Uterus (tissue), 2 donors: Measurements from ENCODE around the gene SYS1.

ENCODE experiments used
- POLR2A ChIP-seq, 2 donors: fragments of 450-650 bp; IDR thresholded peaks; one replicate each; pipeline ENCODE4 v1.6.1; 2016; ENCODE audit warnings: antibody characterized with exemption in 2 of 2, mild to moderate bottlenecking in 1 of 2, moderate library complexity in 1 of 2
- TF ChIP-seq, protein P1 (sequence below), 4 experiments: fragments of 200-600 bp in 2 of 4; fragments of 450-650 bp in 2 of 4; sonication (generic) in 2 of 4; IDR thresholded peaks; one replicate each; pipeline ENCODE4 v1.5.1; 2016 to 2019; ENCODE audit warnings: antibody characterized with exemption in 4 of 4, mild to moderate bottlenecking in 2 of 4, moderate library complexity in 1 of 4

GRCh38 chr20:45366631-45367030, 3.7 kb downstream of the SYS1 start:
- TF ChIP-seq, protein P1, sequence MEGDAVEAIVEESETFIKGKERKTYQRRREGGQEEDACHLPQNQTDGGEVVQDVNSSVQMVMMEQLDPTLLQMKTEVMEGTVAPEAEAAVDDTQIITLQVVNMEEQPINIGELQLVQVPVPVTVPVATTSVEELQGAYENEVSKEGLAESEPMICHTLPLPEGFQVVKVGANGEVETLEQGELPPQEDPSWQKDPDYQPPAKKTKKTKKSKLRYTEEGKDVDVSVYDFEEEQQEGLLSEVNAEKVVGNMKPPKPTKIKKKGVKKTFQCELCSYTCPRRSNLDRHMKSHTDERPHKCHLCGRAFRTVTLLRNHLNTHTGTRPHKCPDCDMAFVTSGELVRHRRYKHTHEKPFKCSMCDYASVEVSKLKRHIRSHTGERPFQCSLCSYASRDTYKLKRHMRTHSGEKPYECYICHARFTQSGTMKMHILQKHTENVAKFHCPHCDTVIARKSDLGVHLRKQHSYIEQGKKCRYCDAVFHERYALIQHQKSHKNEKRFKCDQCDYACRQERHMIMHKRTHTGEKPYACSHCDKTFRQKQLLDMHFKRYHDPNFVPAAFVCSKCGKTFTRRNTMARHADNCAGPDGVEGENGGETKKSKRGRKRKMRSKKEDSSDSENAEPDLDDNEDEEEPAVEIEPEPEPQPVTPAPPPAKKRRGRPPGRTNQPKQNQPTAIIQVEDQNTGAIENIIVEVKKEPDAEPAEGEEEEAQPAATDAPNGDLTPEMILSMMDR (IDR thresholded peaks at IDR 0.05), result no peak
- no peak for TF ChIP-seq POLR2A (IDR thresholded peaks at IDR 0.05)
